Epithelial cell of proximal tubule (primary cell): ENCODE measurements around the gene MYLK4. TPM values are rescaled to one million over a fixed set of nuclear protein-coding genes. Genes with fewer than 3 reads are reported as not detected.

Source experiments
- DNase-seq: peaks from one replicate; pipeline ENCODE4 v3.0.0-alpha.2; 2011; ENCODE audit warnings: low read depth
- H3K4me3 ChIP-seq: 2 replicates; pipeline ENCODE4 v1.5.1; 2011; ENCODE audit warnings: low read depth, mild to moderate bottlenecking, low read length
- CTCF ChIP-seq: conservative IDR thresholded peaks from 2 replicates; pipeline ENCODE4 v1.5.1; 2012; ENCODE audit warnings: low read depth, mild to moderate bottlenecking, low read length
- total RNA-seq: library from RNA; depleted of rRNA; stranded (reverse); fragments of >200 nt; gene quantifications from 2 replicates; pipeline ENCODE4 v1.2.3, GENCODE V29; 2015

Gene MYLK4
- total RNA-seq, 1 donor from 2014 or later = 0.46 TPM

GRCh38 chr6:2780102-2780737 is 29.5 kb upstream of the MYLK4 start:
- TF ChIP-seq CTCF = no peak
- H3K4me3 ChIP-seq = no peak overlapping the region
- DNase-seq = no peak

- TF ChIP-seq CTCF = no peak
- no peak for DNase-seq
- no peak overlapping the region for H3K4me3 ChIP-seq
These were observed 26.5 kb upstream of the MYLK4 start for GRCh38 chr6:2777249-2777648.

- TF ChIP-seq CTCF = no peak
- no peak for DNase-seq
- no peak overlapping the region for H3K4me3 ChIP-seq
These were observed 24.3 kb upstream of the MYLK4 start for GRCh38 chr6:2775003-2775402.

- no peak overlapping the region for H3K4me3 ChIP-seq
- DNase-seq = no peak
These were observed 22.7 kb upstream of the MYLK4 start for GRCh38 chr6:2773449-2773848.

GRCh38 chr6:2772840-2773239 is 22.1 kb upstream of the MYLK4 start:
- H3K4me3 ChIP-seq = no peak overlapping the region
- DNase-seq = no peak
- TF ChIP-seq CTCF = no peak

More at GRCh38 chr6:2773449-2773848, 22.7 kb upstream of the MYLK4 start:
- TF ChIP-seq CTCF = no peak

- TF ChIP-seq CTCF = no peak
- H3K4me3 ChIP-seq = no peak overlapping the region
- no peak for DNase-seq
These were observed 20.4 kb upstream of the MYLK4 start for GRCh38 chr6:2771079-2771478.

GRCh38 chr6:2770171-2770570 is 19.4 kb upstream of the MYLK4 start:
- peak overlapping the region; percentile 29 for H3K4me3 ChIP-seq
- TF ChIP-seq CTCF = no peak
- no peak for DNase-seq
